Kasumi-1 (cell line): ENCODE data around the gene IL20RB.
A peak's percentile ranks its signal among the peaks of the same experiment; 100 is the strongest.

Experiments
- DNase-seq, 2 experiments: peaks; one replicate each; lab custom pipeline; 2025; lab: John Stamatoyannopoulos, UW

The IL20RB gene, protein sequence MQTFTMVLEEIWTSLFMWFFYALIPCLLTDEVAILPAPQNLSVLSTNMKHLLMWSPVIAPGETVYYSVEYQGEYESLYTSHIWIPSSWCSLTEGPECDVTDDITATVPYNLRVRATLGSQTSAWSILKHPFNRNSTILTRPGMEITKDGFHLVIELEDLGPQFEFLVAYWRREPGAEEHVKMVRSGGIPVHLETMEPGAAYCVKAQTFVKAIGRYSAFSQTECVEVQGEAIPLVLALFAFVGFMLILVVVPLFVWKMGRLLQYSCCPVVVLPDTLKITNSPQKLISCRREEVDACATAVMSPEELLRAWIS

DNA sequence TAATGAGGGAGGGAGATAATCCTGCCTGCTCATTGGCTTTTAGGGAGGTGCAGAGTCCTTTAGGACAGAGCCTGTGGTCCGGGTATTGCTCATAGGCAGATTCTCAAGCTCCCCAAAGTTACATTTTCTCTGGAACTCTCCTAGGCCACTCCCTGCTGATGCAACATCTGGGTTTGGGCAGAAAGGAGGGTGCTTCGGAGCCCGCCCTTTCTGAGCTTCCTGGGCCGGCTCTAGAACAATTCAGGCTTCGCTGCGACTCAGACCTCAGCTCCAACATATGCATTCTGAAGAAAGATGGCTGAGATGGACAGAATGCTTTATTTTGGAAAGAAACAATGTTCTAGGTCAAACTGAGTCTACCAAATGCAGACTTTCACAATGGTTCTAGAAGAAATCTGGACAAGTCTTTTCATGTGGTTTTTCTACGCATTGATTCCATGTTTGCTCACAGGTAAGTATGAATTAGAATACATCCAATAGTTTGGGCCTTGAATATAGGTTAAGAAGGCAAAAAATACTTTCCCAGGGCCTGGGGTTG is at the start of gene IL20RB:
IL20RB (plus strand) TSS at position 233 of the 538 bp plus-strand sequence; CDS start at position 364, 131 bp downstream.
- no peak for DNase-seq

DNA sequence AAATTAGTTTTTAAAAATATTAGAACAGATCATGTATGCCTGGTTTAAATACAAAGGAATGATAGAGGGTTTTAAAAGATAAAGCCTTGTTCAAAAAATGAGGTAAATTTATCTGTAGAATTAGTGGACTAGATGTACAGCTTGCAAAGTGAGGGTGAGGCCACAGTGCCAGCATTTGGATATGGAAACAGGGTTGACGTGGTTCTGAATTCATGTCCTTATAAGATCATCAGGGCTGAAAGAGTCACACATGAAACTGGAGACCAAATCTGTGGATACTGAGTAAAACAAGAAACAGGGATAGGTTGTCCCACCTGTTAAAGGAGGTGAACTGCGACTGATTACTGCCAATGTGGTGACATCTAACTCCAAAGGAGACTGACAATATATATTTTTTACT is 49.5 kb upstream of the IL20RB start:
- DNase-seq: no peak

DNA sequence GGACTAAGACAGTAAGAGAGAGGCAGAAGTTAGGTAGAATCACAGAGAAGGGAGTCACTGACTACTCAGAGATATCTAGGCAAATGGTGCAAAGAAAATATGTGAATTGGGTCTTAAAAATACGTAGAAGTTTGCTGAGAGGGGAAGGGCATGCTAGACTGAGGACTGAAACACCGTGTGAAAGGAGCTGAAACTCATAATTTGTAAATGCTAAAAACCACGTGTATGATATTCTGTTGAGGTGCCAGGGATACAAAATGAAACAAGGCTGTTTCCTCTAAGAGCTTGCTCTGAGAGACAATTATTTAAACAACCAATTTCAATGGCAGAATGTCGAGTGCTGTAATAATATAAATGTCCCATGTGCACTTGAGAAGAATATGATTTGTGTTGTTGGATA is 48.6 kb upstream of the IL20RB start:
- DNase-seq: no peak

DNA sequence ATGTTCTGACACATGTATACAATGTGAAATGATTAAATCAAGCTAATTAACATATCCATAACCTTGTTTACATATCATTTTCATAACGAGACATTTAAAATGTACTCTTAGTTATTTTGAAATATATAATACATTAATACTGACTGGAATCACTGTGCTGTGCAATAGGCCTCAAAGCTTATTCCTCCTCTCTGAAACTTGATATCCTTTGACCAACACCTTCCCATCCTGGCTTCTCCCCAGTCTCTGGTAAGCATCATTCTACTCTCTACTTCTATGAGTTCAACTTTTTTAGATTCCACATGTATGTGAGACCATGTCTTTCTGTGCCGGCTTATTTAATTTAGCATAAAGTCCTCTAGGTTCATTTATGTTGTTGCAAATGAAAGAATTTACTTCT is 47.1 kb upstream of the IL20RB start:
- DNase-seq: no peak

DNA sequence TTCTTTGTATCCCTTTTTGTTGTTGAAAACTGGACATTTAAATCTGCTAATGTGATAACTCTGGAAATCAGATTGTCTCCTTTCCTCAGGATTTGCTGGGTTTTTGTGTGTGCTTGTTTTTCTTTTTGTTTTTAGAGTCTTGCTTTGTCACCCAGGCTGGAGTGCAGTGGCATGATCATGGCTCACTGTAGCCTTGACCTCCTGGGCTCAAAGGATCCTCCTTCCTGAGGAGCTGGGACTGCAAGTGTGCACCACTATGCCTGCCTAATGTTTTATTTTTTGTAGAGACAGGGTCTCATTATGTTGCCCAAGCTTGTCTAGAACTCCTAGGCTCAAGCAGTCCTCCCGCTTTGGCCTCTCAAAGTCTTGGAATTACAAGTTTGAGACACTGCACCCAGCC is 44.6 kb upstream of the IL20RB start:
- DNase-seq: no peak

DNA sequence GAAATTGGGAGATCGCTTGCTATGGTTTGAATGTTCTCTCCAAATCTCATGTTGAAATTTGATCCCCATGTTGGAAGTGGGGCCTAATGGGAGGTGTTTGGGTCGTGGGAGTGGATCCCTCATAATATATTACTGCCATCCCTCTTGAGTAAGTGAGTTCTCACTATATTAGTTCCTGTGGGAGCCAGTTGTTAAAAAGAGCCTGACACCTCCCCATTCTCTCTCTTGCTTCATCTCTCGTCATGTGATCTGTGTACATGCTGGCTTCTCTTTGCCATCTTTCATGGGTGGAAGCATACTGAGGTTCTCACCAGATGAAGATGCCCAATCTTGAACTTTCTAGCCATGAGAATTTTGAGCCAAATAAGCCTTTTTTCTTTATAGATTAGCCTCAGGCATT is 43.0 kb upstream of the IL20RB start:
- no peak for DNase-seq

DNA sequence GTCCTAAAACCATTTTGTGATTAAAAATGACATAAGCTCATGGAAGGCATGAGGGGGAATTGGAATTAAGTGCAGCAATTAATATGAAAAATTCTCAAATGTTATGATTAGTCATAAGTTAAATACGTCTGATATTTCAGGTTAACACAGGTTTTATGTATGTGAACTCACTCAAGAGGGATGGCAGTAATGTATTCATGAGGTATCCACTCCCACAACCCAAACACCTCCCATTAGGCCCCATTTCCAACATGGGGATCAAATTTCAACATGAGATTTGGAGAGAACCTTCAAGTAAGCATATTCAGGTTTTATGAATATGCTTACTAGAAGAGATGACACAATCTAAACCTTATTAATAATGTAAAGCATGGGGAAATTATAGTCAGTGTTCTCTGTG is 41.6 kb upstream of the IL20RB start:
- DNase-seq: no peak

DNA sequence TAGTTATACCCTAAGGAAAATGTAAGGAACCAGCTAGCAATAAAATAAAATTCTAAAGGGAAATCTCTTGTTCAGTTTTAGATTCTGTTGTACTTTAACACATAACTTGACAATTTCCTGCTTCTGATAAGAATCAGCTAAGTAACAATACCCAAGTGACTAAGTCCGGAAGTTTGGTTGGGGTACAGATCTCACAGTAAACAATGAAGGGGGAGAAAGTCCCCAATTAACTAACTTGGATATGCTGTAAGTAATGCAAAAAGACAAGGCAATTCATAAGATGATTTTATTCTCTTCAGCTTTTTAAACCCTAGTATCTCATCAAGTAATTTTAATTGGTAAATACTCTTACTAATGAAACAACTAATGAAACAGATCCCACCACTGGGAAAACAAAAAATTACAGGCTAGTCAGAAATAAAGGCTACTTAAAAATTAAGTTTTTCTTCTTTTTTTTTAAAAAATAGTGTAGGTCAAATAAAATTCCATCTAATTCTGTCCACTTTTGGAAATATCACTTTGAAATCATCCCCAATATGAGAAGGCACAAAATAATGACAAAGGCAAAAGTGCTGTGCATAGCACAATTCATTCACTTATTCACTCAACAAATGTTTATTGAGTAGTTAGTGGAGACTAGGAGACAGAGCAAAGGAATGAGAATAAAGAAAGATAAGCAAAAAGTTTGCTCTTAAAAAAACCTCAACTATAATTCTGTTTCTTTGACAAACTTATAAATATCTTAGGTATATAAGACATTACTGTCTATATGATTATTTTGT is 37.8 kb upstream of the IL20RB start:
- no peak for DNase-seq

DNA sequence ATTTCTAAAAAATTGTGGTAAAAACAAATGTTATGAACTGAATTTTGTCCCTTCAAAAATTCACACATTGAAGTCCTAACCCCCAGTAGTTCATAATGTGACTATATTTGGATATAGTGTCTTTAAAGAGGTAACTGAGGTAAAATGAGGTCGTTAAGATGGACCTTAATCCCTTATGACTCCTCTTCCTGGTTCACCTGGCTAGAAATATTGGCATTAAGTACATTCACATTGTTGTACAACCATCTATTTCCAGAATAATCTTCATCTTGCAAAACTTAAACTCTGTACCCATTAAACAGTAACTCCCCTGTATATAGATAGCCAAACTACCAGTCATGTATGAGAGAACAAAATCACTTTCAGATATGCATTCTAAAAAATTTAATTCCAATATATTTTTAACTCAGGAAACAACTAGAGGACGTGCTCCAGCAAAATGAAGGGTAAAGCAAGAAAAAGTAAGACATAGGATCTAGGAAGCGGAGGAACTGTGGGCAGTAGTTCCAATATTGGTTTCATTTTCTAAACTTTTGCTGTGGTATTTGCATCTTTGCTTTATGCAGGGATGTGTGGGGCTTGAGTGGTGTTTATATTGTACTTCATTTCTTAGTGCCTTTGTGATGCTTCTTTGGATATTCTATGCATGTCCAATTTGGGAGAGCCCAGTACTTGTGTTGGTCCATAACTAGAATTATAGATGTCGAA is 36.7 kb upstream of the IL20RB start:
- no peak for DNase-seq

DNA sequence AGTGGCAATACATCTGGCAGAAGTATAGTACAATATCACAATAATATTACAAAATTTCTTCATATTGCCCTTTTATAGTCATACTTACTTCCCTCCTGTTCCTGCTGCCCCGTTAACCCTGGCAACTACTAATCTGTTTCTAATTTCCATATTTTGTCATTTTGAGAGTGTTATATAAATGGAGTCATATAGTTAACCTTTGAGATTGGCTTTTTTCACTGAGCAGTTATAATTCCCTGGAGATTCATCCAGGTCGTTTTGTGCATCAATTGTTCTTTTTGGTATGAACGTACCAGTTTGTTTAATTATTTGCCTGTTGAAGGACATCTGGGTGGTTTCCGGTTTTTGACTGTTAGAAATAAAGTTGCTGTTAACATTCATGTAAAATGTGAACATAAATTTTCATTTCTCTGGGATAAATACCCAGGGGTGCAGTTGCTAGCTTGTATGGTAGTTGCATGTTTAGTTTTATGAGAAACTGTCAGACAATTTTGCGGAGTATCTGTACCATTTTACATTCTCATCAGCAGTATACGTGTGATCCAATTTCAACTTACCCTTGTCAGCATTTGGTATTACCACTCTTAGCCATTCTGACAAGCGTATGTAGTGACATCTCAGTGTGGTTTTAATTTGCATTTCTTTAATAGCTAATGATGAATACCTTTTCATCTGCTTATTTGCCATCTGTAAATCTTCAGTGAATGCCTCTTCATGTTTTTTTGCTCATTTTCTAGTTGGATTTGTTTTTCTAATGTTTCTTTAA is 32.2 kb upstream of the IL20RB start:
- no peak for DNase-seq

DNA sequence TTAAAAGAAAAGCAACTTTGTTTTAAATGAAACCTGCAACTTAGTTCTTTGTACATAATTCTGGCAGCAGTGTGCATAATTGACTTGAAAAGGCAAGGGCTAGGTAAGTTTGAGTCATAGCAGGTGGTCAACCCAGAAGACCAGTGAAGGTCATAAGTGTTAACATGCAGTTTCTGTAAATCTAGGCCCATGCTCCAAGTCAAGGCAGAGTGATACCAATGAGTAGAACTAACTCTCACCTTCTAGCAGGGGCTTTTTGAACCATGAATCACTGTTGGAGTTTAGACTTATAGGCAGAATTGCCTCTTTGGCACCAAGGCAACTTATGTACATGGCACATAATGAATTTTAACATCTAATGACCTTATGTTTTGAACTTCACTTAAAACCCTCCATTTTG is 29.5 kb upstream of the IL20RB start:
- no peak for DNase-seq

DNA sequence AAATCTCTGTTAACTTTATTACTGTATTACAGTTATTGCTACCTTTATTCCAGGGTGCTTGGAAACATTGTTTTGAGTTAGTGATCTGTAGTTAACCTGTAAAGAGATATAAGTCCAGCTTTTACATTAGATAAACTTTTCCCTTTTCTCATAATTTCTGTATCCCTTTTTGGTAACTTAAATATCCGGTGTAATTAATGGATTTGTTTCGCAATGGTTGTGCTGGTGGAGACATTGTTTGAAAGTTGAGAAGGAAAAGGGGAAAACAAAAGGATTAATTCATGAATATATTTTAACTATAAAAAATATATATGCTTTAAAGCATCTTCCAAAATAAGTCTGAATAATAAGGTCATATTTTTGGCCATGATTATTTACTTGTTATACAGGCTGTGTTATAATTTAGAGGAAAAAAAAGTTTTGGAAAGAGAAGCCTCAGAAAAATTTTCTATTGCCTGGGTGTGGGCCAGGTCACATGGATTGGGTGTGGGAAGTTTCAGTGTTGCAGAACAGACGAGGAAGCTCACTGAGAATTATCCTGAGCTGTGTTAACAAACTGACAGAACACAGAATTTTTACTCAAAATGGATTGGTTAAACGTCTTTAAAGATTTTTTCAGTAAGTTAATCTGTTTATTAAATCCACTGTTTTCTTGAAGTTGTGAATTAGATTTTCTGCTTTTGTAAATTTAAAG is 27.7 kb upstream of the IL20RB start:
- peak in 1 of 2 experiments; percentile 34 for DNase-seq

DNA sequence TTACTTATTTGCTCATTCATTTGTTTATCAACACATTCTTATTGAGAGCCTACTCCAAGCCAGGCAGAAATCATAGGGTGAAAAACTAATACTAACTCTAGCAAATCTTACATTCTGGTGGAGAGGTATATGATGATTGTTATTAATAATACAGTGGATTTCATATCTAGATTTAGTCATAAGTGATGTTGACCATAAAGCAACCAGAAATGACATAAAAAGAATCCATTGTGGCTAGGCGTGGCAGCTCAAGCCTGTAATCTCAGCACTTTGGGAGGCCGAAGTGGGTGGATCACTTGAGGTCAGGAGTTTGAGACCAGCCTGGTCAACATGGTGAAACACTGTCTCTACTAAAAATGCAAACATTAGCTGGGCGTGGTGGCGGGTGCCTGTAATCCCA is 26.2 kb upstream of the IL20RB start:
- DNase-seq: no peak

DNA sequence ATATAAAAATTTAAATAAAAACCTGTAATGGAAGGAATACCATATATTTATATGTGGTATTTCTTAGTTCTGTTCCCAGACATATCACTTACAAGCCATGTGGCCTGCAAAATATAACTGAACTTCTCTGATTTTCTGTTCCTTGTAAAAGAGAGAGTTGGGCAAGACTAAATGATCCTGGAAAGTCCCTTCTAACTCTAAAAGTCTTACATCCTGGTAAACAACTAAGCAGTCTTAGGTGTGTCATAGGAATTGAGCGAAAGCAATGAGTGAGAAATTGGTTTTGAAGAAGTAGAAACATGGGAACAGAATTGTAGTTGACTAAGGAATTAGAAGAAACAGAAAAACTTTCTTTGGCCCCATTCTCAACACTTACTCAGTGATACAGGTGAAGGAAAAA is 25.3 kb upstream of the IL20RB start:
- no peak for DNase-seq

DNA sequence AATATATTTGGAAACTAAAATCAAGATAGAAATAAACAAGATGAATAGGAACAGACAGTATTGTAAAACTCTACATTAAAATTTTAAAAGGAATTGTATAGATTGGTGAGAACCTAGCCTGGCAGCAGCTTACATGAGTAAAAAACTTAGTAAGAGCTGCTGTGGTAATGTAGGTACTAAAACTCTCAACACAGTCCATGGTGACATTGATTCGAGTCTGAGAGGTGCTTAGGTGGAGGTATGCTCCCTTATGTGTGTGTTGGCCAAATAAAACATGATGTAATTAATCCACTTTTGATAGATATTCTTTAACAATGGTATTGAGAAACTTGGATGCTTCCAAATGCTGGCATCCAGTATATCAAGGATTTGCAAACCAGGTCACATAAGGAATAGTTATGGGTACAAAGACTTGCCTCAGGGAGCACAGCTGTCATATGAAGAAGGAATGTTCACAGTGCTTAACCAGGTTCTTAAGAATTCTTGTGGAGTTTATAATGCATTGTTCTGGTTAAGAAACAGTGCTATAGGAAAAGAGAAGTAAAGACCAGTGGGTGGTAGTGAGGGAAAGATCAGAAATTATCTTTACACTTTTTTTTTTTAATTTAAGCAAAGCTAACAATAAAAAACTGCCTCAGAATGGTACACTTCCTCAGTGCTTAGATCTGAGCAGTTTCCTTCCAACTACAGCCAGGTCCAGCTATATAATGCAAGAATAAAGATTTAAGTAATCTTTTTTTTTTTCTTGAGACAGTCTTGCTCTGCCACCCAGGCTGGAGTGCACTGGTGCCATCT is 24.6 kb upstream of the IL20RB start:
- DNase-seq: no peak

DNA sequence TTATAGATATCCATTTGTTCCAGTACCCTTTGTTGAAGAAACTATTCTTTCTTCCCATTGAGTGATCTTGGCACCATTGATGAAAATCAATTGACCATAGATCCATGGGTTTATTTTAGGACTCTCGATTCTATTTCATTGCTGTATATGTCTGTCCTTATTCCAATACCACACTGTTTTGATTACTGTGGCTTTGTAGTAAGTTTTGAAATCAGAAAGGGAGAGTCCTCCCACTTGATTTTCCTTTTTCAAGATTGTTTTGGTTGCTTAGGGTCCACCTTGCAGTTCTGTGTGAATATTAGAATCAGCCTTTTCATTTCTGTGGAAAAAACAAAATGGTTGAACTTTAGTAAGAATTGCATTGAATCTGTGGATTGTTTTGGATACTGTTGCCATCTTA is 20.6 kb upstream of the IL20RB start:
- DNase-seq: no peak

DNA sequence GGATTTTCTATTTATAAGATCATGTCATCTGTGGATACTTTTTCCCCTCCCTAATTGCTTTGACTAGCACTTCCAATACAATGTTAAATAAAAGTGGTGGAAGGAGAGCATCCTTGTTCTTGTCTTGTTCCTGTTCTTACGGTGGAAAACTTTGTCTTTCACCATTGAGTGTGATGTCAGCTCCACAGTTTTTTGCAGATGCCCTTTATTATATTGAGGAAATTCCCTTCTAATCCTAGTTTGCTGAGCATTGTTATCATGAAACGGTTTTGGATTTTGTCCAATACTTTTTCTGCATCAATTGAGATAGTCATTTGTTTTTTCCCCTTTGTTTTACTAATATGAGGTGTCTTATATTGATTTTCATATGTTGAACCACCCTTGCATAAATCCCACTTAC is 19.9 kb upstream of the IL20RB start:
- no peak for DNase-seq

DNA sequence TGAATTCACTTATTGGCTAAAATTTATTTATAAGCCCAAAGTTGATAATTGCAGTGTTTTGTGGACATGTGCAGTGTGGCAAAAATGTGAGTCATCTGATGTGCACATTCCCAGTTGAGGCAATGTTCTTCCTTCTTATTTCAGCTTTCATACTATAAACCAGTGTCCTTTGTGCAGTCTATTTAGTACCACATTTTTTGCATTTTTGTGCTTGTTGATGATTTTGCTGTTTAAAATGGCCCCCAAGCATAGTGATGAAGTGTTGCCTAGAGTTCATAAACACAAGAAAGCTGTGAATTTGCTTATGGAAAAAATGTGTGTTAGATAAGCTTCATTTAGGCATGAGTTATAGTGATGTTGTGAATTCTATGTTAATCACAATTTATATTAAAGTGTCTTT is 19.4 kb upstream of the IL20RB start:
- no peak for DNase-seq

DNA sequence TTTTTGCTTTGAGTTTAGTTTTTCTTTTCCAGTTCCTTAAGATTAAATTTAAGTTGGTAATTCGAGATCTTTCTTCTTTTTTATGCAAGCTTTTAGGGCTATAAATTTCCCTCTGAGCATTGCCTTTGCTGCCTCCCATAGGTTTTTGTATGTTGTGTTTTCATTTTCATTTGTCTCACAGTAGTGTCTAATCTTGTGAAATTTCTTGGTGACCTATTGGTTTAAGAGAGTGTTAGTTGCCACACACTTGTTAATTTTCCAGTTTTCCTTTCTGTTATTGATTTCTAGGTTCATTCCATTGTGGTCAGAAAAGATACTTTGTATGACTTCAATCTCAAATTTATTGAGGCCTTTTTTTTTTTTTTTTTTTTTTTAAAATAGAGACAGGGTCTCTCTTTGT is 18.3 kb upstream of the IL20RB start:
- DNase-seq: no peak

DNA sequence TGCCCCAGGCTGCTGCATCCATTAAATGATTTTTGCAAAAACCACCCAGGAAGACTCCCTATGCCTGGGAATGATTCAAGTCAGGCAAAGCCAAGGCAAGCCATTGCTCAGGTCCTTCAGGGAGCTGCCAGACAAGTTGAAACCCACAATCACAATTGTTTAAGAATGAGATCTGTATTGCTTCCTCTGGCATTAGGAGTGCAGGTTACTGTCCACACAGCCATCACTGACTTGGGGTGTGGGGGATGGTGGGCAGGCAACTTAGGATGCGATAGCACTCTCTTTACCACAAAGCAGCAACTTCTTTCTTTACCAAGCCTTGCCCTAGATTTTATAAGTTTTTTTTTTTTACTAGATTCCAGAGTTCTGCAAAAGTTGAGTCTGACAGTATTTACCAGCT is 15.0 kb upstream of the IL20RB start:
- DNase-seq: no peak

DNA sequence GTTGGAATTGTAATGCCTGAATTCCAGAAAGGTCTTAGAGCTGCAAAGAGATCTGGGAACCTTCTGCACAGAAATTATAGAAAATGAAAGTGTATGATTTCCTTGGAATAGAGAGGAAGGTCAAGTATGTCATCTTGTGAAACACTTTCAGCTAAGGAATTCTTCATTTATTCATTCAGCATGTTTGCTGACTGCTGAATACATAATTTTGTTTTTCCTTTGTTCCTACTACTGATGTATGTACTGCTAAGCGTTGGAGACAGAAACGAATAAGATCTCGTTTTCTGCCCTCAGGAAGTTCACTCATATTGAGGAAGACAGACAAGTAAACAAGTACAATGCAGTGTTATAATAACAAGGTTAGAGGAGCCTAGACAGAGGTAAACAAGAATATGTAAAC is 14.3 kb upstream of the IL20RB start:
- no peak for DNase-seq
